AG04450 (cell line): ENCODE results near the gene F11. TPM values are rescaled to one million over a fixed set of nuclear protein-coding genes. Genes with fewer than 3 reads are reported as not detected.
"Not testable (repeated sequence)": the region's sequence is repeated elsewhere in the genome, so short reads cannot be mapped to it uniquely, and the experiment has no call there.

Experiments used
- CTCF ChIA-PET: fragments of 300-600, 350-600 bp; formaldehyde crosslinking; extraction: SDS; loops from one replicate; lab custom pipeline; 2022; ENCODE audit warnings: antibody characterized with exemption, inconsistent platforms; lab: Charles Lee
- POLR2A ChIA-PET: fragments of 350-600 bp; formaldehyde crosslinking; extraction: SDS; loops from one replicate; lab custom pipeline; 2021; ENCODE audit warnings: antibody characterized with exemption, inconsistent platforms; lab: Yijun Ruan, JAX
- DNase-seq: peaks from one replicate; pipeline ENCODE4 v3.0.0-alpha.2; 2011; ENCODE audit warnings: low read depth, low spot score
- H3K27ac ChIP-seq: one replicate; pipeline ENCODE4 v1.5.1; 2012; ENCODE audit warnings: low read depth, low read length, control low read depth
- H3K27me3 ChIP-seq: one replicate; pipeline ENCODE4 v1.6.0; 2012; ENCODE audit warnings: low read length; ENCODE audit not compliant: control insufficient read depth, insufficient read depth
- H3K4me3 ChIP-seq: 2 replicates; pipeline ENCODE4 v1.5.1; 2011; ENCODE audit warnings: mild to moderate bottlenecking, low read depth, low read length, control low read depth
- H3K9me3 ChIP-seq: 2 replicates; pipeline ENCODE4 v1.5.1; 2012; ENCODE audit warnings: low read length; ENCODE audit not compliant: control insufficient read depth, insufficient read depth
- CTCF ChIP-seq: IDR thresholded peaks from 2 replicates; pipeline ENCODE4 v1.5.1; 2011; ENCODE audit warnings: low read depth, low read length, control low read depth, inconsistent platforms
- polyA plus RNA-seq: library from polyadenylated mRNA; depleted of rRNA; stranded (reverse); fragments of >200 nt; gene quantifications from 2 replicates; pipeline ENCODE4 v1.2.3, GENCODE V29; 2011

Gene F11
- polyA plus RNA-seq, 1 experiment = not detected

- Histone ChIP-seq H3K27ac (no peak overlapping the region), H3K27me3 (no peaks in the 10 kb centered on the region), H3K9me3 (no peaks in the 10 kb centered on the region), H3K4me3 (no peak overlapping the region)
- POLR2A ChIA-PET = no interaction called here
- CTCF ChIA-PET = no interaction called here
- TF ChIP-seq CTCF = no peak
- DNase-seq = no peak
Observed at GRCh38 chr4:186236126-186236525, 29.9 kb upstream of the F11 start.

GRCh38 chr4:186240452-186240847 is 25.5 kb upstream of the F11 start:
- Histone ChIP-seq H3K27me3 (no peaks in the 10 kb centered on the region), H3K9me3 (no peaks in the 10 kb centered on the region), H3K4me3 (no peak overlapping the region), H3K27ac (no peak overlapping the region)
- CTCF ChIA-PET = no interaction called here
- TF ChIP-seq CTCF = no peak
- POLR2A ChIA-PET = no interaction called here
- no peak for DNase-seq

GRCh38 chr4:186240848-186241491 is 25.0 kb upstream of the F11 start:
- CTCF ChIA-PET = no interaction called here

GRCh38 chr4:186241616-186242015 is 24.4 kb upstream of the F11 start:
- TF ChIP-seq CTCF = no peak
- Histone ChIP-seq H3K27ac (no peak overlapping the region), H3K9me3 (no peaks in the 10 kb centered on the region), H3K4me3 (no peak overlapping the region), H3K27me3 (no peaks in the 10 kb centered on the region)
- CTCF ChIA-PET = no interaction called here
- POLR2A ChIA-PET = no interaction called here
- DNase-seq = no peak

More at GRCh38 chr4:186240848-186241491, 25.0 kb upstream of the F11 start:
- no peak for DNase-seq
- TF ChIP-seq CTCF = no peak
- Histone ChIP-seq H3K27me3 (no peaks in the 10 kb centered on the region), H3K9me3 (no peaks in the 10 kb centered on the region), H3K27ac (no peak overlapping the region), H3K4me3 (no peak overlapping the region)
- POLR2A ChIA-PET = no interaction called here

GRCh38 chr4:186242031-186242430 is 24.0 kb upstream of the F11 start:
- H3K9me3 ChIP-seq, POLR2A ChIA-PET, CTCF ChIA-PET: not testable (repeated sequence)

GRCh38 chr4:186243331-186243730 is 22.7 kb upstream of the F11 start:
- H3K27ac ChIP-seq = no peak overlapping the region
- no peak overlapping the region for H3K4me3 ChIP-seq
- TF ChIP-seq CTCF = no peak
- DNase-seq = no peak
- ChIA-PET POLR2A (interaction anchor here (0.6 kb wide), 1 partner anchor 185 kb away, joined by 3 read pairs; no protein-coding TSS in a partner anchor), CTCF (no interaction called here)
- H3K9me3 ChIP-seq = no peaks in the 10 kb centered on the region
- H3K27me3 ChIP-seq = no peaks in the 10 kb centered on the region

More at GRCh38 chr4:186242031-186242430, 24.0 kb upstream of the F11 start:
- H3K27ac ChIP-seq, H3K4me3 ChIP-seq, H3K27me3 ChIP-seq, DNase-seq: not testable (repeated sequence)
